Psoas muscle (tissue), 8 donors: ENCODE results near the gene SEMA3D. TPM values are rescaled to one million over a fixed set of nuclear protein-coding genes. Genes with fewer than 3 reads are reported as not detected.

Experiments
- ATAC-seq, 4 donors: fragments of 200-7000 bp; cut with Tn5 transposase; one replicate each; pipeline ENCODE4 v1.9.1; 2020; ENCODE audit warnings: moderate library complexity in 3 of 4, mild to moderate bottlenecking in 2 of 4
- DNase-seq, 2 donors: peaks; one replicate each; pipeline ENCODE4 v3.0.0-alpha.2; 2020
- H3K27ac ChIP-seq: fragments of 200-600 bp; one replicate; pipeline ENCODE4 v1.8.0; 2022
- H3K27me3 ChIP-seq, 3 donors: fragments of 200-600 bp in 1 of 3; one replicate each; pipeline versions ENCODE4 v1.6.1 to v1.8.0; 2013 to 2022; ENCODE audit warnings: low read length in 2 of 3, mild to moderate bottlenecking in 2 of 3, moderate library complexity in 1 of 3; ENCODE audit not compliant: insufficient read depth in 3 of 3
- H3K36me3 ChIP-seq, 2 donors: fragments of 200-600 bp in 1 of 2; one replicate each; pipeline versions ENCODE4 v1.6.1 to v1.8.0; 2013 to 2022; ENCODE audit warnings: low read depth in 1 of 2, mild to moderate bottlenecking in 1 of 2, moderate library complexity in 1 of 2; ENCODE audit not compliant: insufficient read depth in 1 of 2
- H3K4me1 ChIP-seq: fragments of 200-600 bp; one replicate; pipeline ENCODE4 v1.8.0; 2022
- H3K4me3 ChIP-seq: fragments of 200-600 bp; one replicate; pipeline ENCODE4 v1.8.0; 2022; ENCODE audit warnings: mild to moderate bottlenecking
- H3K9me3 ChIP-seq: fragments of 200-600 bp; one replicate; pipeline ENCODE4 v1.8.0; 2022
- WGBS, 3 donors: extraction: QIAGEN DNeasy Blood & Tissue Kit; methylation state at CpG; one replicate each; pipeline versions ENCODE4 v1.1.6 to v1.1.7; 2013; 5-methylcytosine and 5-hydroxymethylcytosine counted together
- intact Hi-C, 2 donors: fragments of 100-400 bp; cut with DNase I; formaldehyde crosslinking; loops; one replicate each; pipeline versions ENCODE4 v1.11.0 to v1.14.2; 2022
- polyA plus RNA-seq, 3 donors: library from polyadenylated mRNA; stranded (reverse); fragments of 200-250 nt; gene quantifications; one replicate each; pipeline ENCODE4 v1.2.3, GENCODE V29; 2013
- total RNA-seq, 4 donors: library from RNA; stranded (reverse); fragmentation: NEBNext Ultra II Directional in 2 of 4; extraction: Animal tissue kit (Norgen Biotek cat#: 25700) in 2 of 4; gene quantifications; one replicate each; pipeline versions ENCODE4 v1.2.1 to v1.2.4, GENCODE V29; 2021 to 2023
- TF ChIP-seq, protein P1 (sequence below): fragments of 200-600 bp; IDR thresholded peaks from one replicate; pipeline ENCODE4 v1.8.0; 2022; ENCODE audit warnings: antibody characterized with exemption
- donor health status: healthy with polysubstance abuse.
- donor health status: DM: no; HTN: no; CAD: no; lungs with moderate emphysema.
- donor health status: Bipolar disorder and iron deficiency.
- donor health status: healthy.
- donor health status: DM: yes; HTN: yes; CAD: no.
- donor health status: DM: no; HTN: no; CAD: no.
- donor health status: DM: no; HTN: no; CAD: no.
- donor health status: DM: yes; HTN: yes; CAD: no.

SEMA3D gene
- total and polyA plus RNA-seq, 7 donors = 0.01 to 0.28 (median 0.06) TPM; not detected in 1

DNA sequence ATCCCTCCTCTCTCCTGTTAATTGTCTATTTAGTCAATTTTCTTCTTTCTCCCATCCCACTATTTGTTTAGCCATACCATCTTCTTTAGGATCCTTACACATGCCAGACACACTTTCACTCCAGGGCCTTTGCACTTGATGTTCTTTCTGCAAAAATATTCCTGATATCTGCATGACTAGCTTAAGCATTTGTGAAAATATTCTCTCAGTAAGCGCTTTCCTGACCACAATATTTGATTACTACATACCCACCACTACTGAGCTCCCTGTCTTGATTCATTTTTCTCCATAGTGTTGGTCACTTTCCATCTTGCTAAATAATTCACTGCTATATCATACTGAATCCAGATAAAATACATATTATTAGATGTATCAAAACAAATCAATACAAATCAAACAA is 75.1 kb downstream of the SEMA3D start:
- ATAC-seq (no peak), DNase-seq (no peak)
- 89 to 93% (median 92%) methylated on average over 1 of the region's 1 CpG for WGBS, 3 donors
- no peak overlapping the region for H3K27ac ChIP-seq
- H3K27me3 ChIP-seq = no peaks in the 10 kb centered on the region
- TF ChIP-seq, protein P1, sequence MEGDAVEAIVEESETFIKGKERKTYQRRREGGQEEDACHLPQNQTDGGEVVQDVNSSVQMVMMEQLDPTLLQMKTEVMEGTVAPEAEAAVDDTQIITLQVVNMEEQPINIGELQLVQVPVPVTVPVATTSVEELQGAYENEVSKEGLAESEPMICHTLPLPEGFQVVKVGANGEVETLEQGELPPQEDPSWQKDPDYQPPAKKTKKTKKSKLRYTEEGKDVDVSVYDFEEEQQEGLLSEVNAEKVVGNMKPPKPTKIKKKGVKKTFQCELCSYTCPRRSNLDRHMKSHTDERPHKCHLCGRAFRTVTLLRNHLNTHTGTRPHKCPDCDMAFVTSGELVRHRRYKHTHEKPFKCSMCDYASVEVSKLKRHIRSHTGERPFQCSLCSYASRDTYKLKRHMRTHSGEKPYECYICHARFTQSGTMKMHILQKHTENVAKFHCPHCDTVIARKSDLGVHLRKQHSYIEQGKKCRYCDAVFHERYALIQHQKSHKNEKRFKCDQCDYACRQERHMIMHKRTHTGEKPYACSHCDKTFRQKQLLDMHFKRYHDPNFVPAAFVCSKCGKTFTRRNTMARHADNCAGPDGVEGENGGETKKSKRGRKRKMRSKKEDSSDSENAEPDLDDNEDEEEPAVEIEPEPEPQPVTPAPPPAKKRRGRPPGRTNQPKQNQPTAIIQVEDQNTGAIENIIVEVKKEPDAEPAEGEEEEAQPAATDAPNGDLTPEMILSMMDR = no peak
- intact Hi-C loops = no loop called here
- no peak overlapping the region for H3K4me3 ChIP-seq
- H3K4me1 ChIP-seq = no peaks in the 10 kb centered on the region
- no peaks in the 10 kb centered on the region for H3K9me3 ChIP-seq
- no peaks in the 10 kb centered on the region for H3K36me3 ChIP-seq

DNA sequence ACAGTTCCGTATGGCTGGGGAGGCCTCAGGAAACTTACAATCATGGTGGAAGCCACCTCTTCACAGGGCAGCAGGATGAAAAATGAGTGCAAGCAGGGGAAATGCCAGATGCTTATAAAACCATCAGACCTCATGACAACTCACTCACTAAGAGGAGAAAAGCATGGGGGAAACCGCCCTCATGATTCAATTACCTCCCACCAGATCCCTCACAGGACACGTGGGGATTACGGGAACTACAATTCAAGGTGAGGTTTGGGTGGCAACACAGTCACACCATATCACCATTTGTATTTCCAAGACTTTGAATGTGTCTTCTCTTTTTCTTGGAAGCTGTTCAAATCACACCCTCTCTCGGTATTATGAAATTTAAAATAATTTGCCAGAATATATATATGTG is 80.1 kb downstream of the SEMA3D start:
- intact Hi-C loops = no loop called here
- ATAC-seq = no peak
- Histone ChIP-seq H3K9me3 (no peaks in the 10 kb centered on the region), H3K4me1 (no peaks in the 10 kb centered on the region), H3K27ac (no peak overlapping the region), H3K27me3 (no peaks in the 10 kb centered on the region), H3K36me3 (no peaks in the 10 kb centered on the region), H3K4me3 (no peak overlapping the region)
- TF ChIP-seq, protein P1 = no peak
- WGBS, 3 donors = 81 to 84% (median 82%) methylated on average over 5 of the region's 5 CpGs
- no peak for DNase-seq

DNA sequence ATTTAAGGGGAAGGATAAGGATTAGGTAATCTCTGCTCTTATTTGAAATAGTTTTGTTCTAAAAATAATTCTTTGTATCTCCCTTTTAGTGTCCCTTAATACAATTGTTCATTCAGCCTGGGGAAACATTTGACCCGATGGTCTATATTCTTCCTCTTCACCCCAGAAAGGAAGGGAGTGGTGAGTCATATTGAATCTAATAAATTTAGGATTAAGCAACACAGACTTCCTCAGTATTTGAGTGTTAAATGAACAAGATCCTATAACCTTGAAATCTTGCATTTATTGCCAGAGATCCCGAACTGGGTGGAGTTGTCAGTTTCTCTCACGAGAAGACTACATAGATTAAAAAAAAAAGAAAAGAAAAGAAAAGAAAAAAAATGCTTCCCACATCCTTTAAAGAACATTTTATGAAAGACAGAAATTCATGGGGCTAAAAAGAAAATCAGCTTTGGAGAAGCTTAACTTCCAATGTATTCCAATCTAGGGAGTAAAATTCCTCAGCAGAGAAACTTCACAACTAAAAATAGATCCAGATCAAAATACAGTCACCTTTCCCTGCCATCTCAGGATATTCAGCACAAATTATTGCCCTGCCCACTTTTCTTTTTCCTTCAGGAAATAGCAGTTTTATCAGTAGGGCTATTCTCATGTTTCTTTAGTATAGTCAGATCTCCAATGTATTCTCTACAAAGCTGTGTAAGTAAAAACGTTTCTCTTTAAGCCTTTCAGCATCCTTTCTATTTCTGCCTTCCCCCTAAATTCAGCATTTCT is 82.2 kb downstream of the SEMA3D start:
- intact Hi-C loops = no loop called here
- ATAC-seq = no peak
- H3K9me3 ChIP-seq = no peaks in the 10 kb centered on the region
- H3K36me3 ChIP-seq = no peaks in the 10 kb centered on the region
- TF ChIP-seq, protein P1 = no peak
- WGBS, 3 donors = 19 to 22% (median 21%) methylated on average over 4 of the region's 4 CpGs
- H3K4me3 ChIP-seq = no peak overlapping the region
- DNase-seq = no peak
- H3K27me3 ChIP-seq = no peaks in the 10 kb centered on the region
- no peak overlapping the region for H3K27ac ChIP-seq
- H3K4me1 ChIP-seq = no peaks in the 10 kb centered on the region

- no peaks in the 10 kb centered on the region for H3K27me3 ChIP-seq
- ATAC-seq (no peak), DNase-seq (no peak)
- TF ChIP-seq, protein P1 = no peak
- H3K27ac ChIP-seq = no peak overlapping the region
- no peaks in the 10 kb centered on the region for H3K4me1 ChIP-seq
- H3K4me3 ChIP-seq = no peak overlapping the region
- no peaks in the 10 kb centered on the region for H3K9me3 ChIP-seq
- intact Hi-C loops = no loop called here
- H3K36me3 ChIP-seq = no peaks in the 10 kb centered on the region
These were observed 82.9 kb downstream of the SEMA3D start for GRCh38 chr7:85103962-85104361.

GRCh38 chr7:85103357-85103756 is 83.5 kb downstream of the SEMA3D start:
- DNase-seq = peak in 1 of 2 donors; percentile 45
- ATAC-seq = no peak
- H3K4me3 ChIP-seq = no peak overlapping the region
- WGBS, 3 donors = 16 to 25% (median 16%) methylated on average over 3 of the region's 3 CpGs
- intact Hi-C loops = no loop called here
- no peaks in the 10 kb centered on the region for H3K36me3 ChIP-seq
- no peaks in the 10 kb centered on the region for H3K27me3 ChIP-seq
- TF ChIP-seq, protein P1 = no peak
- H3K9me3 ChIP-seq = no peaks in the 10 kb centered on the region
- no peak overlapping the region for H3K27ac ChIP-seq
- H3K4me1 ChIP-seq = no peaks in the 10 kb centered on the region
